ENCODE data around the gene TBC1D4.

TBC1D4 gene, protein sequence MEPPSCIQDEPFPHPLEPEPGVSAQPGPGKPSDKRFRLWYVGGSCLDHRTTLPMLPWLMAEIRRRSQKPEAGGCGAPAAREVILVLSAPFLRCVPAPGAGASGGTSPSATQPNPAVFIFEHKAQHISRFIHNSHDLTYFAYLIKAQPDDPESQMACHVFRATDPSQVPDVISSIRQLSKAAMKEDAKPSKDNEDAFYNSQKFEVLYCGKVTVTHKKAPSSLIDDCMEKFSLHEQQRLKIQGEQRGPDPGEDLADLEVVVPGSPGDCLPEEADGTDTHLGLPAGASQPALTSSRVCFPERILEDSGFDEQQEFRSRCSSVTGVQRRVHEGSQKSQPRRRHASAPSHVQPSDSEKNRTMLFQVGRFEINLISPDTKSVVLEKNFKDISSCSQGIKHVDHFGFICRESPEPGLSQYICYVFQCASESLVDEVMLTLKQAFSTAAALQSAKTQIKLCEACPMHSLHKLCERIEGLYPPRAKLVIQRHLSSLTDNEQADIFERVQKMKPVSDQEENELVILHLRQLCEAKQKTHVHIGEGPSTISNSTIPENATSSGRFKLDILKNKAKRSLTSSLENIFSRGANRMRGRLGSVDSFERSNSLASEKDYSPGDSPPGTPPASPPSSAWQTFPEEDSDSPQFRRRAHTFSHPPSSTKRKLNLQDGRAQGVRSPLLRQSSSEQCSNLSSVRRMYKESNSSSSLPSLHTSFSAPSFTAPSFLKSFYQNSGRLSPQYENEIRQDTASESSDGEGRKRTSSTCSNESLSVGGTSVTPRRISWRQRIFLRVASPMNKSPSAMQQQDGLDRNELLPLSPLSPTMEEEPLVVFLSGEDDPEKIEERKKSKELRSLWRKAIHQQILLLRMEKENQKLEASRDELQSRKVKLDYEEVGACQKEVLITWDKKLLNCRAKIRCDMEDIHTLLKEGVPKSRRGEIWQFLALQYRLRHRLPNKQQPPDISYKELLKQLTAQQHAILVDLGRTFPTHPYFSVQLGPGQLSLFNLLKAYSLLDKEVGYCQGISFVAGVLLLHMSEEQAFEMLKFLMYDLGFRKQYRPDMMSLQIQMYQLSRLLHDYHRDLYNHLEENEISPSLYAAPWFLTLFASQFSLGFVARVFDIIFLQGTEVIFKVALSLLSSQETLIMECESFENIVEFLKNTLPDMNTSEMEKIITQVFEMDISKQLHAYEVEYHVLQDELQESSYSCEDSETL (N-terminal part only)

GRCh38 chr13:75482070-75482819 is at the start of gene TBC1D4:
Gene TBC1D4, minus strand, starts transcription at chr13:75482169. Its CDS starts 402 bp downstream, at chr13:75481767.
- in situ Hi-C loops (cut with HindIII; ENCODE audit: low sequenced_read_pairs) = no loop called here
- H3K4me3 ChIP-seq (ENCODE audit: low read depth, low read length) = peak within 1 kb of the TSS; percentile 74
- DNase-seq (ENCODE audit: low read depth) = peak; percentile 67
- TF ChIP-seq CTCF (IDR thresholded peaks at IDR 0.05; ENCODE audit: low read depth, low read length, missing control alignments) = peak; percentile 81

GRCh38 chr13:75530549-75530961 is 48.6 kb upstream of the TBC1D4 start:
- DNase-seq (ENCODE audit: low read depth) = no peak
- no peak overlapping the region for H3K4me3 ChIP-seq (ENCODE audit: low read depth, low read length)
- in situ Hi-C loops (cut with HindIII; ENCODE audit: low sequenced_read_pairs) = no loop called here
- no peak for TF ChIP-seq CTCF (IDR thresholded peaks at IDR 0.05; ENCODE audit: low read depth, low read length, missing control alignments)

DNA sequence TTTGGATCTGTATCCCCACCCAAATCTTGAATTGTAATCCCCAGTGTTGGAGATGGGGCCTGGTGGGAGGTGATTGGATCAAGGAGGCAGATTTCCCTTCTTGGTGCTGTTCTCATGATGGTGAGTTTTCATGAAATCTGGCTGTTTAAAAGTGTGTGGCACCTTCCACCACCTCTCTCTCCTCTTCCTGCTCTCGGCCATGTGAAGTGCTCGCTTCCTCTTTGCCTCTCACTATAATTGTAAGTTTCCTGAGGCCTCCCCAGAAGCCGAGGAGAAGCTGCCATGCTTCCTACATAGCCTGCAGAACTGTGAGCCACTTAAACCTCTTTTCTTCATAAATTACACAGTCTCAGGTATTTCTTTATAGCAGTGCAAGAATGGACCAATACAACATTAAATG is 40.0 kb upstream of the TBC1D4 start:
- in situ Hi-C loops (cut with HindIII; ENCODE audit: low sequenced_read_pairs) = no loop called here
- no peak for DNase-seq (ENCODE audit: low read depth)
- no peak for TF ChIP-seq CTCF (IDR thresholded peaks at IDR 0.05; ENCODE audit: low read depth, low read length, missing control alignments)
- H3K4me3 ChIP-seq (ENCODE audit: low read depth, low read length) = no peak overlapping the region

GRCh38 chr13:75518439-75519088 is 36.6 kb upstream of the TBC1D4 start:
- H3K4me3 ChIP-seq (ENCODE audit: low read depth, low read length) = no peak overlapping the region
- DNase-seq (ENCODE audit: low read depth) = no peak
- TF ChIP-seq CTCF (IDR thresholded peaks at IDR 0.05; ENCODE audit: low read depth, low read length, missing control alignments) = no peak
- in situ Hi-C loops (cut with HindIII; ENCODE audit: low sequenced_read_pairs) = no loop called here

GRCh38 chr13:75514080-75514995 is 32.4 kb upstream of the TBC1D4 start:
- no peak for TF ChIP-seq CTCF (IDR thresholded peaks at IDR 0.05; ENCODE audit: low read depth, low read length, missing control alignments)
- in situ Hi-C loops (cut with HindIII; ENCODE audit: low sequenced_read_pairs) = no loop called here
- DNase-seq (ENCODE audit: low read depth) = no peak
- no peak overlapping the region for H3K4me3 ChIP-seq (ENCODE audit: low read depth, low read length)

Data from astrocyte of the cerebellum (primary cell).